Cardiac ventricle fibroblast (primary cell): ENCODE results near the gene PJA1. TPM values are rescaled to one million over a fixed set of nuclear protein-coding genes. Genes with fewer than 3 reads are reported as not detected.

Experiments
- total RNA-seq: library from RNA; depleted of rRNA; stranded (reverse); fragments of >200 nt; gene quantifications from 2 replicates; pipeline ENCODE4 v1.2.3, GENCODE V29; 2015

PJA1 gene
- total RNA-seq, result 16.2 and 22.2 TPM in 2 replicates

GRCh38 chrX:69165087-69165651 lies at the start of gene PJA1:
PJA1 (minus strand) TSS chrX:69165453; CDS start chrX:69163073, 2,380 bp downstream.

